HG03571 (cell line): ENCODE results near the gene RAPGEF1.
"Not testable (repeated sequence)": the region's sequence is repeated elsewhere in the genome, so short reads cannot be mapped to it uniquely, and the experiment has no call there.

ENCODE experiments used
- ATAC-seq: cut with Tn5 transposase; IDR thresholded peaks from one replicate; pipeline ENCODE4 v1.9.1; 2021; ENCODE audit not compliant: unreplicated experiment

Gene RAPGEF1

GRCh38 chr9:131728961-131729360 lies 10.9 kb downstream of the RAPGEF1 start:
- ATAC-seq, result no peak

GRCh38 chr9:131728546-131728910 lies 11.3 kb downstream of the RAPGEF1 start:
- no peak for ATAC-seq

- no peak for ATAC-seq
Observed at GRCh38 chr9:131727795-131728545, 11.9 kb downstream of the RAPGEF1 start.

- ATAC-seq, result no peak
Observed at GRCh38 chr9:131727184-131727759, 12.6 kb downstream of the RAPGEF1 start.

GRCh38 chr9:131724683-131725082 lies 15.2 kb downstream of the RAPGEF1 start:
- ATAC-seq, result no peak

GRCh38 chr9:131723632-131724031 lies 16.2 kb downstream of the RAPGEF1 start:
- no peak for ATAC-seq

- no peak for ATAC-seq
Observed at GRCh38 chr9:131722255-131722654, 17.6 kb downstream of the RAPGEF1 start.

GRCh38 chr9:131721076-131721475 lies 18.8 kb downstream of the RAPGEF1 start:
- ATAC-seq, result no peak

- no peak for ATAC-seq
Observed at GRCh38 chr9:131720330-131720729, 19.5 kb downstream of the RAPGEF1 start.

GRCh38 chr9:131719262-131719908 lies 20.5 kb downstream of the RAPGEF1 start:
- no peak for ATAC-seq

GRCh38 chr9:131717719-131718460 lies 22.0 kb downstream of the RAPGEF1 start:
- ATAC-seq, result no peak

- ATAC-seq, result no peak
Observed at GRCh38 chr9:131715906-131716305, 24.0 kb downstream of the RAPGEF1 start.

GRCh38 chr9:131714821-131715220 lies 25.1 kb downstream of the RAPGEF1 start:
- ATAC-seq, result no peak

GRCh38 chr9:131714161-131714646 lies 25.7 kb downstream of the RAPGEF1 start:
- no peak for ATAC-seq

GRCh38 chr9:131713016-131713415 lies 26.9 kb downstream of the RAPGEF1 start:
- ATAC-seq, result no peak

- ATAC-seq, result no peak
Observed at GRCh38 chr9:131712151-131712716, 27.6 kb downstream of the RAPGEF1 start.

GRCh38 chr9:131709771-131710431 lies 30.0 kb downstream of the RAPGEF1 start:
- ATAC-seq, result peak; percentile 54

- ATAC-seq, result not testable (repeated sequence)
Observed at GRCh38 chr9:131709010-131709770, 30.7 kb downstream of the RAPGEF1 start.

GRCh38 chr9:131708226-131709002 lies 31.5 kb downstream of the RAPGEF1 start:
- no peak for ATAC-seq
